ENCODE results near the gene TRAPPC3.

Gene TRAPPC3

DNA sequence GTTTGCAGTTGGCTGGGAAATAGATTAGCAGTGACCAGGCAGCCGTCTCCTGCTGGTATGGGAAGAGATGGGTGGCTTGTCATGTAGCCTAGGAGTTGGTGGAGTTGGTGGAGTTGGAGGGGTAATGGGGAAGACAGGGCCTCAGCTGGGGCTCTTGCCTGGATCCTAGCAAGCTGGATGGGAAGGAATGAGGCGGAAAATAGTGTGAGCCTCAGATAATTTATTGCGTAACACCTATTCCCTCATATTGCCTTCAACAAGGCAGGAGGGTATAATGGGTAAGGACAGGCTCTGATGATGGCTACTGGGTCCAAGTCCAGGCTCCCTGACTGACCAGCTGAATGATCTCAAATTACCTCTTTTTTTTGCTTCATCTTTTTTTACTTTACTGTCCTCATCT is 19.2 kb upstream of the TRAPPC3 start (continued):
- TF ChIP-seq, protein P1, sequence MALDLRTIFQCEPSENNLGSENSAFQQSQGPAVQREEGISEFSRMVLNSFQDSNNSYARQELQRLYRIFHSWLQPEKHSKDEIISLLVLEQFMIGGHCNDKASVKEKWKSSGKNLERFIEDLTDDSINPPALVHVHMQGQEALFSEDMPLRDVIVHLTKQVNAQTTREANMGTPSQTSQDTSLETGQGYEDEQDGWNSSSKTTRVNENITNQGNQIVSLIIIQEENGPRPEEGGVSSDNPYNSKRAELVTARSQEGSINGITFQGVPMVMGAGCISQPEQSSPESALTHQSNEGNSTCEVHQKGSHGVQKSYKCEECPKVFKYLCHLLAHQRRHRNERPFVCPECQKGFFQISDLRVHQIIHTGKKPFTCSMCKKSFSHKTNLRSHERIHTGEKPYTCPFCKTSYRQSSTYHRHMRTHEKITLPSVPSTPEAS (tag by site-specific recombination; IDR thresholded peaks at IDR 0.05): no peak
- TF ChIP-seq OVOL3 (tag by site-specific recombination; IDR thresholded peaks at IDR 0.05) (no peak), ZNF248 (tag by site-specific recombination; IDR thresholded peaks at IDR 0.05) (no peak)
- TF ChIP-seq, protein P2, sequence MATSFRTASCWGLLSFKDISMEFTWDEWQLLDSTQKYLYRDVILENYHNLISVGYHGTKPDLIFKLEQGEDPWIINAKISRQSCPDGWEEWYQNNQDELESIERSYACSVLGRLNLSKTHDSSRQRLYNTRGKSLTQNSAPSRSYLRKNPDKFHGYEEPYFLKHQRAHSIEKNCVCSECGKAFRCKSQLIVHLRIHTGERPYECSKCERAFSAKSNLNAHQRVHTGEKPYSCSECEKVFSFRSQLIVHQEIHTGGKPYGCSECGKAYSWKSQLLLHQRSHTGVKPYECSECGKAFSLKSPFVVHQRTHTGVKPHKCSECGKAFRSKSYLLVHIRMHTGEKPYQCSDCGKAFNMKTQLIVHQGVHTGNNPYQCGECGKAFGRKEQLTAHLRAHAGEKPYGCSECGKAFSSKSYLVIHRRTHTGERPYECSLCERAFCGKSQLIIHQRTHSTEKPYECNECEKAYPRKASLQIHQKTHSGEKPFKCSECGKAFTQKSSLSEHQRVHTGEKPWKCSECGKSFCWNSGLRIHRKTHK (tag by site-specific recombination; IDR thresholded peaks at IDR 0.05): no peak

DNA sequence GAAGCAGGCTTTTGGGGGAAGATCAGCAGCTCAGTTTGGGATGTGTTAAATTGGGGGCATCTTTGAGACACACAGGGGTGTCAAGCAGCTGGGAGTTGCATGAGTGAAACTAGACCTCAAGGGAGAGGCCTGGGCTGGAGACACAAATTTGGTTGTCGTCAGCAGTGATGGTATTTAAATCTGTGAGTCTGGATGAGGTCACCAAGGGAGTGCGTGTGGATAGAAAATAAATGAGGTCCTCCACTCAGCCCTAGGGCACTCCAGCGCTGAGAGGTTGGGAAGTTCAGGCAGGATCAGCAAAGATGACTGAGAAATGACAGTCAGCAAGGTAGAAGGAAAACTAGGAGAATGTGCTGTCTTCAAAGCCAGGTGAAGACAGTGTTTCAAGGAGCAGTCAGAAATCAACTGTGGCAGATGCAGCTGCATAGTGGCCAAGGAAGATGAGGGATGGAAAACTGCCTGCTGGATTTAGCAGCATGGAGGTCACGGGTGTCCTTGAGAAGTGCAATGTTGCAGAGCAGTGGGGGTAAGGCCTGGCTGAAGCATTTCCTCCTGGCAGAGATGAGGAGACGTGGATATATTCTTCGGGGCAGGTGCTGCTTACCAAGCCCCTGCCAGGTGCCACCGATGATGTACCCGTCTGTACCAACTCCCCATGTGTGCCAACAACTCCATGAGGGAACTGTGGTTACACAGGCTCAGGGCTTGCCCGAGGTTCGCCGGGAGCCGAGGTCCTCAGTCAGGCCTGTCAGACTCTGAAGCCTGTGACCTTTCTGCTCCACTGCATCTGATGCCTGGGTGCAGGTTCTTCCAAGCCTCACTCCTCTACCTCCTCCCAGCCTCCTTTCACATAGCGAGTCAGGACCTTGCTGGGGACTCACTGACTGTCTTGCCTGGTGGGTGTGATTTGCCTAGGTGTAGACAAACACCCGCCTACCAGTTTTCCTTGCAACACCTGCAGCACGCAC is 17.9 kb upstream of the TRAPPC3 start:
- ChIA-PET CTCF (interaction anchor here (0.6 to 1.1 kb wide), 3 partner anchors 18 to 69 kb away, joined by 4 to 7 read pairs (median 4); partner anchors contain the start of gene TRAPPC3), POLR2A (interaction anchor here (1.3 kb wide), 1 partner anchor 45 kb away, joined by 7 read pairs; no protein-coding TSS in a partner anchor)
- H3K9me3 ChIP-seq (ENCODE audit: control insufficient read depth, insufficient read depth, low read depth, low read length): no peaks in the 10 kb centered on the region

DNA sequence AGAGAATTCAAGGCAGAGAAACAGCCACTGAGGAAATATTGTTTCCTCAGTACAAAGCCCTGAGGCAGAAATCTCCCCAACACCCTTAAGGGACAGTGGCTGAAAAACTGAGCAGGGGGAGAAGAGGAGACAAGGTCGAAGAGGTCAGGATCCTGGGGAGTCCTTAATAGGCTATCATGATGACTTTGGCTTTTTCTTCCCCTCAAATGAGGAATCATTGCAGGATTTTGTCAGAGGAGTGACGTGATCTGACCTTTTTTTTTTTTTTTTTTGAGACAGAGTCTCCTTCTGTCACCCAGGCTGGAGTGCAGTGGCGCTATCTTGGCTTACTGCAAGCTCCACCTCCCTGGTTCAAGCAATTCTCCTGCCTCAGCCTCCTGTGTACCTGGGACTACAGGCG is 16.9 kb upstream of the TRAPPC3 start:
- POLR2A ChIA-PET: no interaction called here
- H3K4me3 ChIP-seq (ENCODE audit: low read depth, low read length): no peak overlapping the region
- CTCF ChIA-PET: interaction anchor here (1.1 to 2.0 kb wide), 2 partner anchors 17 to 22 kb away, joined by 4 to 10 read pairs; partner anchors contain the start of gene TRAPPC3
- H3K9me3 ChIP-seq (ENCODE audit: control insufficient read depth, insufficient read depth, low read depth, low read length): no peaks in the 10 kb centered on the region
- no peaks in the 10 kb centered on the region for H3K4me1 ChIP-seq (ENCODE audit: control insufficient read depth, insufficient read depth, low read length)
- H3K36me3 ChIP-seq (ENCODE audit: control insufficient read depth in 2 of 2, insufficient read depth in 1 of 2, low read length in 2 of 2): peaks cover 0 to 73% of the 10 kb centered on the region in 2 experiments; a peak in 2 of 3 replicates
- H3K27ac ChIP-seq (ENCODE audit: extremely low read depth, low read depth, low read length): no peak overlapping the region
- TF ChIP-seq ZNF175 (tag by site-specific recombination; IDR thresholded peaks at IDR 0.05) (no peak), ZXDB (tag by site-specific recombination; IDR thresholded peaks at IDR 0.05) (no peak), ZNF350 (tag by site-specific recombination; IDR thresholded peaks at IDR 0.05) (no peak), ZNF629 (tag by site-specific recombination; IDR thresholded peaks at IDR 0.05) (peak; percentile 28; the same call in 1 of the 2 replicates), GLI4 (tag by site-specific recombination; IDR thresholded peaks at IDR 0.05) (no peak)
- TF ChIP-seq, protein P3, sequence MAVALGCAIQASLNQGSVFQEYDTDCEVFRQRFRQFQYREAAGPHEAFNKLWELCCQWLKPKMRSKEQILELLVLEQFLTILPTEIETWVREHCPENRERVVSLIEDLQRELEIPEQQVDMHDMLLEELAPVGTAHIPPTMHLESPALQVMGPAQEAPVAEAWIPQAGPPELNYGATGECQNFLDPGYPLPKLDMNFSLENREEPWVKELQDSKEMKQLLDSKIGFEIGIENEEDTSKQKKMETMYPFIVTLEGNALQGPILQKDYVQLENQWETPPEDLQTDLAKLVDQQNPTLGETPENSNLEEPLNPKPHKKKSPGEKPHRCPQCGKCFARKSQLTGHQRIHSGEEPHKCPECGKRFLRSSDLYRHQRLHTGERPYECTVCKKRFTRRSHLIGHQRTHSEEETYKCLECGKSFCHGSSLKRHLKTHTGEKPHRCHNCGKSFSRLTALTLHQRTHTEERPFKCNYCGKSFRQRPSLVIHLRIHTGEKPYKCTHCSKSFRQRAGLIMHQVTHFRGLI (tag by site-specific recombination; IDR thresholded peaks at IDR 0.05): no peak
- TF ChIP-seq, protein P4, sequence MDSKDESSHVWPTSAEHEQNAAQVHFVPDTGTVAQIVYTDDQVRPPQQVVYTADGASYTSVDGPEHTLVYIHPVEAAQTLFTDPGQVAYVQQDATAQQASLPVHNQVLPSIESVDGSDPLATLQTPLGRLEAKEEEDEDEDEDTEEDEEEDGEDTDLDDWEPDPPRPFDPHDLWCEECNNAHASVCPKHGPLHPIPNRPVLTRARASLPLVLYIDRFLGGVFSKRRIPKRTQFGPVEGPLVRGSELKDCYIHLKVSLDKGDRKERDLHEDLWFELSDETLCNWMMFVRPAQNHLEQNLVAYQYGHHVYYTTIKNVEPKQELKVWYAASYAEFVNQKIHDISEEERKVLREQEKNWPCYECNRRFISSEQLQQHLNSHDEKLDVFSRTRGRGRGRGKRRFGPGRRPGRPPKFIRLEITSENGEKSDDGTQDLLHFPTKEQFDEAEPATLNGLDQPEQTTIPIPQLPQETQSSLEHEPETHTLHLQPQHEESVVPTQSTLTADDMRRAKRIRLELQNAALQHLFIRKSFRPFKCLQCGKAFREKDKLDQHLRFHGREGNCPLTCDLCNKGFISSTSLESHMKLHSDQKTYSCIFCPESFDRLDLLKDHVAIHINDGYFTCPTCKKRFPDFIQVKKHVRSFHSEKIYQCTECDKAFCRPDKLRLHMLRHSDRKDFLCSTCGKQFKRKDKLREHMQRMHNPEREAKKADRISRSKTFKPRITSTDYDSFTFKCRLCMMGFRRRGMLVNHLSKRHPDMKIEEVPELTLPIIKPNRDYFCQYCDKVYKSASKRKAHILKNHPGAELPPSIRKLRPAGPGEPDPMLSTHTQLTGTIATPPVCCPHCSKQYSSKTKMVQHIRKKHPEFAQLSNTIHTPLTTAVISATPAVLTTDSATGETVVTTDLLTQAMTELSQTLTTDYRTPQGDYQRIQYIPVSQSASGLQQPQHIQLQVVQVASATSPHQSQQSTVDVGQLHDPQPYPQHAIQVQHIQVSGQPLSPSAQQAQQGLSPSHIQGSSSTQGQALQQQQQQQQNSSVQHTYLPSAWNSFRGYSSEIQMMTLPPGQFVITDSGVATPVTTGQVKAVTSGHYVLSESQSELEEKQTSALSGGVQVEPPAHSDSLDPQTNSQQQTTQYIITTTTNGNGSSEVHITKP (tag by site-specific recombination; IDR thresholded peaks at IDR 0.05): peak; percentile 79

More for the DNA sequence above, 17.9 kb upstream of the TRAPPC3 start:
- Histone ChIP-seq H3K4me1 (ENCODE audit: control insufficient read depth, insufficient read depth, low read length) (no peaks in the 10 kb centered on the region), H3K27ac (ENCODE audit: extremely low read depth, low read depth, low read length) (no peak overlapping the region), H3K4me3 (ENCODE audit: low read depth, low read length) (no peak overlapping the region), H3K36me3 (ENCODE audit: control insufficient read depth in 2 of 2, insufficient read depth in 1 of 2, low read length in 2 of 2) (peaks cover 0 to 73% of the 10 kb centered on the region in 2 experiments; a peak in 2 of 3 replicates)
- TF ChIP-seq ZFP69B (tag by site-specific recombination; IDR thresholded peaks at IDR 0.05) (0 out of 2 replicates have a peak, but pooled peaks have one; percentile 39), ZNF792 (tag by site-specific recombination; IDR thresholded peaks at IDR 0.05) (no peak), ZBTB21 (tag by site-specific recombination; IDR thresholded peaks at IDR 0.05) (0 out of 2 replicates have a peak, but pooled peaks have one; percentile 34), WT1 (tag by site-specific recombination; IDR thresholded peaks at IDR 0.05) (peak; percentile 80; the same call in 1 of the 2 replicates), HOXA7 (CRISPR knock-in tag; IDR thresholded peaks at IDR 0.05; ENCODE audit: borderline replicate concordance) (no peak), GFI1B (tag by site-specific recombination; IDR thresholded peaks at IDR 0.05) (peak; percentile 45; the same call in 1 of the 2 replicates), ZNF629 (tag by site-specific recombination; IDR thresholded peaks at IDR 0.05) (peak; percentile 94)
- TF ChIP-seq, protein P5, sequence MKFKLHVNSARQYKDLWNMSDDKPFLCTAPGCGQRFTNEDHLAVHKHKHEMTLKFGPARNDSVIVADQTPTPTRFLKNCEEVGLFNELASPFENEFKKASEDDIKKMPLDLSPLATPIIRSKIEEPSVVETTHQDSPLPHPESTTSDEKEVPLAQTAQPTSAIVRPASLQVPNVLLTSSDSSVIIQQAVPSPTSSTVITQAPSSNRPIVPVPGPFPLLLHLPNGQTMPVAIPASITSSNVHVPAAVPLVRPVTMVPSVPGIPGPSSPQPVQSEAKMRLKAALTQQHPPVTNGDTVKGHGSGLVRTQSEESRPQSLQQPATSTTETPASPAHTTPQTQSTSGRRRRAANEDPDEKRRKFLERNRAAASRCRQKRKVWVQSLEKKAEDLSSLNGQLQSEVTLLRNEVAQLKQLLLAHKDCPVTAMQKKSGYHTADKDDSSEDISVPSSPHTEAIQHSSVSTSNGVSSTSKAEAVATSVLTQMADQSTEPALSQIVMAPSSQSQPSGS (tag by site-specific recombination; IDR thresholded peaks at IDR 0.05; ENCODE audit: low read depth): peak; percentile 56; the same call in 1 of the 2 replicates
- TF ChIP-seq, protein P6, sequence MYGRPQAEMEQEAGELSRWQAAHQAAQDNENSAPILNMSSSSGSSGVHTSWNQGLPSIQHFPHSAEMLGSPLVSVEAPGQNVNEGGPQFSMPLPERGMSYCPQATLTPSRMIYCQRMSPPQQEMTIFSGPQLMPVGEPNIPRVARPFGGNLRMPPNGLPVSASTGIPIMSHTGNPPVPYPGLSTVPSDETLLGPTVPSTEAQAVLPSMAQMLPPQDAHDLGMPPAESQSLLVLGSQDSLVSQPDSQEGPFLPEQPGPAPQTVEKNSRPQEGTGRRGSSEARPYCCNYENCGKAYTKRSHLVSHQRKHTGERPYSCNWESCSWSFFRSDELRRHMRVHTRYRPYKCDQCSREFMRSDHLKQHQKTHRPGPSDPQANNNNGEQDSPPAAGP (tag by site-specific recombination; IDR thresholded peaks at IDR 0.05): peak; percentile 84
- TF ChIP-seq, protein P7, sequence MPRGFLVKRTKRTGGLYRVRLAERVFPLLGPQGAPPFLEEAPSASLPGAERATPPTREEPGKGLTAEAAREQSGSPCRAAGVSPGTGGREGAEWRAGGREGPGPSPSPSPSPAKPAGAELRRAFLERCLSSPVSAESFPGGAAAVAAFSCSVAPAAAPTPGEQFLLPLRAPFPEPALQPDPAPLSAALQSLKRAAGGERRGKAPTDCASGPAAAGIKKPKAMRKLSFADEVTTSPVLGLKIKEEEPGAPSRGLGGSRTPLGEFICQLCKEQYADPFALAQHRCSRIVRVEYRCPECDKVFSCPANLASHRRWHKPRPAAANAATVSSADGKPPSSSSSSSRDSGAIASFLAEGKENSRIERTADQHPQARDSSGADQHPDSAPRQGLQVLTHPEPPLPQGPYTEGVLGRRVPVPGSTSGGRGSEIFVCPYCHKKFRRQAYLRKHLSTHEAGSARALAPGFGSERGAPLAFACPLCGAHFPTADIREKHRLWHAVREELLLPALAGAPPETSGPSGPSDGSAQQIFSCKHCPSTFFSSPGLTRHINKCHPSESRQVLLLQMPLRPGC (tag by site-specific recombination; IDR thresholded peaks at IDR 0.05): peak; percentile 88
